ENCODE results near the gene BPIFB1.
A peak's percentile ranks its signal among the peaks of the same experiment; 100 is the strongest.

Gene BPIFB1

GRCh38 chr20:33273117-33273851 lies 9.7 kb upstream of the BPIFB1 start:
- no peak for DNase-seq

- no peak for DNase-seq
Measured at GRCh38 chr20:33275215-33275614, 7.8 kb upstream of the BPIFB1 start.

- no peak for DNase-seq
Measured at GRCh38 chr20:33275871-33276270, 7.1 kb upstream of the BPIFB1 start.

GRCh38 chr20:33276303-33277113 lies 6.5 kb upstream of the BPIFB1 start:
- no peak for DNase-seq

- DNase-seq: no peak
Measured at GRCh38 chr20:33277471-33278441, 5.3 kb upstream of the BPIFB1 start.

- DNase-seq: no peak
Measured at GRCh38 chr20:33278700-33279099, 4.3 kb upstream of the BPIFB1 start.

- DNase-seq: no peak
Measured at GRCh38 chr20:33279261-33279910, 3.6 kb upstream of the BPIFB1 start.

GRCh38 chr20:33280000-33280680 lies 2.9 kb upstream of the BPIFB1 start:
- no peak for DNase-seq

- no peak for DNase-seq
Measured at GRCh38 chr20:33280775-33281174, 2.2 kb upstream of the BPIFB1 start.

- no peak for DNase-seq
Measured at GRCh38 chr20:33281550-33282146, 1.4 kb upstream of the BPIFB1 start.

- DNase-seq: no peak
Measured at GRCh38 chr20:33282196-33282934, 649 bp upstream of the BPIFB1 start.

- no peak for DNase-seq
Measured at GRCh38 chr20:33284284-33284683, 1.3 kb downstream of the BPIFB1 start.

GRCh38 chr20:33284937-33285336 lies 1.9 kb downstream of the BPIFB1 start:
- no peak for DNase-seq

- no peak for DNase-seq
Measured at GRCh38 chr20:33285861-33286495, 3.0 kb downstream of the BPIFB1 start.

- no peak for DNase-seq
Measured at GRCh38 chr20:33287884-33288283, 4.9 kb downstream of the BPIFB1 start.

GRCh38 chr20:33290852-33291251 lies 7.8 kb downstream of the BPIFB1 start:
- DNase-seq: no peak

GRCh38 chr20:33291416-33291815 lies 8.4 kb downstream of the BPIFB1 start:
- no peak for DNase-seq

GRCh38 chr20:33291830-33292355 lies 8.9 kb downstream of the BPIFB1 start:
- peak; percentile 65 for DNase-seq

GRCh38 chr20:33296206-33296605 lies 13.2 kb downstream of the BPIFB1 start:
- no peak for DNase-seq

- no peak for DNase-seq
Measured at GRCh38 chr20:33298391-33298790, 15.4 kb downstream of the BPIFB1 start.

All from stimulated activated CD4-positive, alpha-beta T cell treated with anti-CD3 and anti-CD28 coated beads, Interleukin-12 subunit alpha, Interleukin-12 subunit beta, amount 100 ng/mL, for 4 hours (primary cell).